HepG2 (cell line): Measurements from ENCODE around the gene RAPGEF2. TPM values are rescaled to one million over a fixed set of nuclear protein-coding genes. Genes with fewer than 3 reads are reported as not detected.

Experiments used
- ATAC-seq: fragments of 200-7000 bp; cut with Tn5 transposase; 3 replicates; pipeline ENCODE4 v1.9.1; 2020; ENCODE audit warnings: mild to moderate bottlenecking, moderate library complexity
- BruUV-seq: library from RNA; stranded (reverse); fragments of 400-500 nt; replicated peaks from 2 replicates; lab custom pipeline; 2021; lab: Mats Ljungman, UMichigan
- CTCF ChIA-PET: fragments of 300-600 bp; formaldehyde crosslinking; extraction: SDS; loops from one replicate; lab custom pipeline; 2021; ENCODE audit warnings: low total read pairs, inconsistent platforms, low intra/inter-chr PET ratio; lab: Yijun Ruan, JAX
- POLR2A ChIA-PET: fragments of 350-600 bp; sonication (Branson Sonifier 250); formaldehyde crosslinking; loops from one replicate; lab custom pipeline; 2020; ENCODE audit warnings: antibody characterized with exemption, inconsistent platforms; lab: Yijun Ruan, JAX
- DNase-seq: peaks from one replicate; pipeline ENCODE4 v3.0.0-alpha.2; 2015; ENCODE audit warnings: low spot score
- FAIRE-seq: peaks from 3 replicates; lab custom pipeline; 2011; peaks lifted over from hg19 to GRCh38; lab: Jason Lieb, UNC
- H2AFZ ChIP-seq: one replicate; pipeline ENCODE4 v1.6.1; 2011; ENCODE audit warnings: low read length, inconsistent platforms
- H3K27ac ChIP-seq: fragments of 300-600 bp; 3 replicates; pipeline ENCODE4 v1.8.0; 2011; ENCODE audit warnings: mixed run types, mild to moderate bottlenecking, mixed read lengths, low read length, inconsistent platforms; ENCODE audit not compliant: insufficient read depth; ENCODE audit errors: extremely low read length
- H3K27me3 ChIP-seq, 2 experiments: fragments of 200-600 bp in 1 of 2; 2 replicates in 1 of 2; 3 replicates in 1 of 2; pipeline versions ENCODE4 v1.6.0 to v1.8.0; 2011; ENCODE audit warnings: low read length in 2 of 2, mild to moderate bottlenecking in 2 of 2, moderate library complexity in 2 of 2, inconsistent platforms in 1 of 2; ENCODE audit not compliant: insufficient read depth in 2 of 2, control insufficient read depth in 1 of 2
- H3K36me3 ChIP-seq, 2 experiments: fragments of 200-600 bp in 1 of 2; replicated peaks in 1 of 2; 2 replicates in 1 of 2; 3 replicates in 1 of 2; pipeline versions ENCODE4 v1.5.1 to v1.8.0; 2011; ENCODE audit warnings: low read length in 2 of 2, inconsistent platforms in 1 of 2; ENCODE audit not compliant: insufficient read depth in 2 of 2, control insufficient read depth in 1 of 2
- H3K4me1 ChIP-seq: 2 replicates; pipeline ENCODE4 v1.5.1; 2012; ENCODE audit warnings: low read length, inconsistent platforms; ENCODE audit not compliant: insufficient read depth
- H3K4me2 ChIP-seq: 2 replicates; pipeline ENCODE4 v1.6.0; 2011; ENCODE audit warnings: low read depth, low read length, inconsistent platforms
- H3K4me3 ChIP-seq, 3 experiments: fragments of 200-600 bp in 1 of 3; sonication (generic), shearing (Covaris generic) in 1 of 3; replicated peaks in 1 of 3; 2 replicates each; pipeline ENCODE4 v1.5.1; 2011 to 2016; ENCODE audit warnings: low read length in 3 of 3, inconsistent platforms in 2 of 3, low read depth in 2 of 3, mild to moderate bottlenecking in 2 of 3, control low read depth in 1 of 3, mixed read lengths in 1 of 3; ENCODE audit not compliant: insufficient read depth in 1 of 3
- H3K79me2 ChIP-seq: one replicate; pipeline ENCODE4 v1.6.1; 2011; ENCODE audit warnings: low read length, inconsistent platforms; ENCODE audit not compliant: insufficient read depth
- H3K9ac ChIP-seq: 2 replicates; pipeline ENCODE4 v1.6.0; 2011; ENCODE audit warnings: mild to moderate bottlenecking, low read depth, low read length, inconsistent platforms; ENCODE audit not compliant: insufficient read depth
- H3K9me3 ChIP-seq: 2 replicates; pipeline ENCODE4 v1.5.1; 2012; ENCODE audit warnings: mild to moderate bottlenecking, low read length
- H4K20me1 ChIP-seq: 2 replicates; pipeline ENCODE4 v1.6.0; 2011; ENCODE audit warnings: inconsistent platforms, mild to moderate bottlenecking, low read length, moderate library complexity; ENCODE audit not compliant: insufficient read depth
- ARNT2 ChIP-seq: sonication (generic); formaldehyde crosslinking; IDR thresholded peaks from 2 replicates; pipeline ENCODE4 v1.8.0; 2022; ENCODE audit warnings: mild to moderate bottlenecking, low read depth, missing genetic modification reagents, moderate library complexity
- HNRNPK ChIP-seq: fragments of 200-400 bp; formaldehyde crosslinking; IDR thresholded peaks from 2 replicates; pipeline ENCODE4 v1.6.1; 2018; ENCODE audit warnings: low read length, low read depth, moderate library complexity, mild to moderate bottlenecking; ENCODE audit not compliant: poor library complexity, severe bottlenecking
- HNRNPL ChIP-seq: fragments of 200-400 bp; formaldehyde crosslinking; IDR thresholded peaks from 2 replicates; pipeline ENCODE4 v1.6.1; 2017; ENCODE audit warnings: mild to moderate bottlenecking, low read depth, low read length
- MATR3 ChIP-seq: sonication (generic); formaldehyde crosslinking; IDR thresholded peaks from 2 replicates; pipeline ENCODE4 v1.4.0; 2020; ENCODE audit warnings: missing genetic modification reagents
- MXI1 ChIP-seq: IDR thresholded peaks from 3 replicates; pipeline ENCODE4 v1.6.1; 2012; ENCODE audit warnings: low read depth, low read length, inconsistent platforms, borderline replicate concordance
- ZBTB10 ChIP-seq: sonication (generic); formaldehyde crosslinking; IDR thresholded peaks from 2 replicates; pipeline ENCODE4 v1.4.0; 2020; ENCODE audit warnings: missing genetic modification reagents, borderline replicate concordance
- ZBTB43 ChIP-seq: sonication (generic); formaldehyde crosslinking; conservative IDR thresholded peaks from 2 replicates; pipeline ENCODE4 v1.4.0; 2020; ENCODE audit warnings: missing genetic modification reagents
- ZNF430 ChIP-seq: sonication (generic); formaldehyde crosslinking; IDR thresholded peaks from 2 replicates; pipeline ENCODE4 v1.9.0; 2021; ENCODE audit warnings: mild to moderate bottlenecking, missing genetic modification reagents
- ZNF878 ChIP-seq: sonication (generic); formaldehyde crosslinking; IDR thresholded peaks from 2 replicates; pipeline ENCODE4 v1.8.1; 2023; ENCODE audit warnings: mild to moderate bottlenecking, missing genetic modification reagents, moderate library complexity
- WGBS: methylation state at CpG from one replicate; pipeline ENCODE4 v1.1.6; 2017; ENCODE audit warnings: low lambda C conversion rate; 5-methylcytosine and 5-hydroxymethylcytosine counted together
- in situ Hi-C: cut with HindIII; loops from 2 replicates; pipeline ENCODE4 v1.10.0; 2017; ENCODE audit warnings: low pct_unique_long_range_greater_than_20kb; ENCODE audit not compliant: extremely low pct_ligation_motif_present
- intact Hi-C: fragments of 100-400 bp; cut with micrococcal nuclease; formaldehyde crosslinking; loops from one replicate; pipeline ENCODE4 v1.10.0; 2022; ENCODE audit not compliant: unreplicated experiment
- polyA plus RNA-seq, 8 experiments: library from polyadenylated mRNA; depleted of rRNA in 3 of 8; stranded (reverse) in 7 of 8; unstranded in 1 of 8; fragments of >200 nt; fragmentation: Illumina TruSeq in 4 of 8; extraction: Trizol in 4 of 8; gene quantifications; 2 replicates each; pipeline versions ENCODE4 v1.2.1 to v1.2.3, GENCODE V29; 2011 to 2016; ENCODE audit warnings: low read depth in 4 of 8, missing spikeins in 1 of 8, mixed read lengths in 1 of 8; ENCODE audit not compliant: insufficient read depth in 1 of 8
- total RNA-seq, 5 experiments: library from RNA; depleted of rRNA; stranded (reverse); fragments of >200 nt; fragmentation: Illumina TruSeq; extraction: Trizol; gene quantifications; 2 replicates each; pipeline ENCODE4 v1.2.3, GENCODE V29; 2016; ENCODE audit warnings: low read depth in 1 of 5

RAPGEF2 gene
- total and polyA plus RNA-seq, 2 of the 13 experiments (the other 11 are each of a cell fraction or from before 2014, with no cell fraction given) = 19.2 to 23.0 TPM

- no peak for TF ChIP-seq ZBTB10 (CRISPR knock-in tag)
- TF ChIP-seq ARNT2 = no peak
- POLR2A ChIA-PET = no interaction called here
- Histone ChIP-seq H3K9ac (no peak overlapping the region), H3K36me3 (no peaks in the 10 kb centered on the region), H3K4me1 (no peaks in the 10 kb centered on the region), H3K4me3 (no peak overlapping the region), H4K20me1 (no peaks in the 10 kb centered on the region), H3K4me2 (no peak overlapping the region), H2AFZ (no peak overlapping the region), H3K9me3 (no peaks in the 10 kb centered on the region), H3K27ac (no peak overlapping the region), H3K27me3 (no peaks in the 10 kb centered on the region), H3K79me2 (no peaks in the 10 kb centered on the region)
- FAIRE-seq (no peak), DNase-seq (no peak), ATAC-seq (no peak)
- BruUV-seq = no TSS peak
- in situ Hi-C loops = no loop called here
- WGBS = 50% methylated on average over 8 of the region's 8 CpGs
- CTCF ChIA-PET = no interaction called here
- intact Hi-C loops = no loop called here
Measured at GRCh38 chr4:159382856-159383561, 280.1 kb downstream of the RAPGEF2 start.

- WGBS = 29% methylated on average over 3 of the region's 3 CpGs
- Histone ChIP-seq H3K27me3 (no peaks in the 10 kb centered on the region), H3K79me2 (no peaks in the 10 kb centered on the region), H3K4me1 (no peaks in the 10 kb centered on the region), H3K4me3 (no peak overlapping the region), H3K36me3 (no peaks in the 10 kb centered on the region), H3K9me3 (no peaks in the 10 kb centered on the region), H3K4me2 (no peak overlapping the region), H2AFZ (no peak overlapping the region), H4K20me1 (no peaks in the 10 kb centered on the region), H3K9ac (no peak overlapping the region), H3K27ac (no peak overlapping the region)
- intact Hi-C loops (no loop called here), in situ Hi-C loops (no loop called here)
- no TSS peak for BruUV-seq
- TF ChIP-seq MXI1 = no peak
- TF ChIP-seq MATR3 (CRISPR knock-in tag) = no peak
- TF ChIP-seq ZNF878 (CRISPR knock-in tag) = no peak
- TF ChIP-seq HNRNPL = no peak
- no peak for TF ChIP-seq HNRNPK
- no peak for TF ChIP-seq ZBTB43 (CRISPR knock-in tag)
- no peak for TF ChIP-seq ZNF430 (CRISPR knock-in tag)
- DNase-seq (no peak), FAIRE-seq (no peak), ATAC-seq (no peak)
- ChIA-PET CTCF (no interaction called here), POLR2A (no interaction called here)
Measured at GRCh38 chr4:159383562-159383931, 280.7 kb downstream of the RAPGEF2 start.
